Measurements from ENCODE around the gene CHSY3.

Gene CHSY3

DNA sequence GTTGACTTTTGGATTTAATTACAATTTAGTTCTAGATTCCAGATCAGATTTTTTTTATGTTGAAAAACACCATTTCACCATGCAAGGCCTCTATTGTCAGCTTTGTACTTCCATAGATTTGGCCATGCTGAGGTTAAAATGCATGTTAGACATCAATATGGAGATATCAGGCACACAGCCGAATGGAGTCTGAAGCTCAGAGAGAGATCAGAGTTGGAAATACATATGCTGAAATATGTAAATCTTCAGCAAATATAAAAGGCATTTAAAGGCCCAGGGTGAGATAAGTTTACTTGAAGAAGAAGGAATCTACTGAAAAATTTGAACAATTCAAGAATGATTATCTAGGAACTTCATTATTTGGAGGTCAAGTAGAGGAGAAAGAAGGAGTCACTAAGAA, 139.6 kb downstream of the CHSY3 start:
- Histone ChIP-seq H3K27me3 (ENCODE audit: control insufficient read depth in 3 of 3, insufficient read depth in 3 of 3, low read depth in 1 of 3, low read length in 3 of 3) (no peaks in the 10 kb centered on the region), H3K27ac (replicated peaks; ENCODE audit: low read length) (no peak overlapping the region), H2BK12ac (ENCODE audit: low read length) (no peak overlapping the region), H3K14ac (ENCODE audit: low read length) (no peak overlapping the region), H3K4me3 (ENCODE audit: low read length in 2 of 2) (no peak overlapping the region), H2BK15ac (ENCODE audit: low read length) (no peak overlapping the region), H4K91ac (ENCODE audit: low read depth, low read length, poor library complexity) (no peak overlapping the region), H2BK120ac (ENCODE audit: low read depth, low read length) (no peak overlapping the region), H3K9me3 (replicated peaks in 1 of 2; ENCODE audit: control insufficient read depth in 2 of 2, insufficient read depth in 1 of 2, low read depth in 1 of 2, low read length in 2 of 2) (no peaks in the 10 kb centered on the region), H2BK5ac (ENCODE audit: low read length) (no peak overlapping the region), H3K4me2 (ENCODE audit: insufficient read depth, low read length, poor library complexity, severe bottlenecking) (no peak overlapping the region), H2AFZ (ENCODE audit: low read length) (no peak overlapping the region), H2AK5ac (ENCODE audit: low read depth, low read length) (no peak overlapping the region), H3K18ac (ENCODE audit: low read length) (no peak overlapping the region), H3K9ac (ENCODE audit: low read depth, low read length, poor library complexity) (no peak overlapping the region), H3K23ac (ENCODE audit: low read depth, low read length, poor library complexity) (no peak overlapping the region), H4K8ac (ENCODE audit: low read depth, low read length) (no peak overlapping the region), H3K36me3 (replicated peaks in 1 of 2; ENCODE audit: control insufficient read depth in 2 of 2, insufficient read depth in 2 of 2, low read length in 2 of 2) (no peaks in the 10 kb centered on the region), H3K79me1 (ENCODE audit: low read depth, low read length) (no peaks in the 10 kb centered on the region), H3K4me1 (ENCODE audit: control insufficient read depth in 2 of 2, insufficient read depth in 1 of 2, low read depth in 1 of 2, low read length in 2 of 2) (no peaks in the 10 kb centered on the region), H3K4ac (ENCODE audit: low read length) (no peak overlapping the region)
- no CpG with 5 or more reads among the region's 1 CpG for WGBS, 2 donors (ENCODE audit: extremely low coverage in 2 of 2, insufficient read length in 2 of 2, insufficient replicate concordance in 1 of 2)
- DNase-seq (ENCODE audit: low spot score) = no peak

GRCh38 chr5:130045334-130045733, 141.1 kb downstream of the CHSY3 start:
- H3K9me3 ChIP-seq (replicated peaks in 1 of 2; ENCODE audit: control insufficient read depth in 2 of 2, insufficient read depth in 1 of 2, low read depth in 1 of 2, low read length in 2 of 2) = no peaks in the 10 kb centered on the region
- H4K91ac ChIP-seq (ENCODE audit: low read depth, low read length, poor library complexity) = no peak overlapping the region
- no peak overlapping the region for H3K4ac ChIP-seq (ENCODE audit: low read length)
- no peak overlapping the region for H2BK120ac ChIP-seq (ENCODE audit: low read depth, low read length)
- no peak overlapping the region for H3K9ac ChIP-seq (ENCODE audit: low read depth, low read length, poor library complexity)
- no CpG with 5 or more reads among the region's 3 CpGs for WGBS, 2 donors (ENCODE audit: extremely low coverage in 2 of 2, insufficient read length in 2 of 2, insufficient replicate concordance in 1 of 2)
- H3K79me1 ChIP-seq (ENCODE audit: low read depth, low read length) = no peaks in the 10 kb centered on the region
- H3K23ac ChIP-seq (ENCODE audit: low read depth, low read length, poor library complexity) = no peak overlapping the region
- no peak overlapping the region for H3K18ac ChIP-seq (ENCODE audit: low read length)
- no peaks in the 10 kb centered on the region for H3K36me3 ChIP-seq (replicated peaks in 1 of 2; ENCODE audit: control insufficient read depth in 2 of 2, insufficient read depth in 2 of 2, low read length in 2 of 2)
- H3K4me1 ChIP-seq (ENCODE audit: control insufficient read depth in 2 of 2, insufficient read depth in 1 of 2, low read depth in 1 of 2, low read length in 2 of 2) = no peaks in the 10 kb centered on the region
- H4K8ac ChIP-seq (ENCODE audit: low read depth, low read length) = no peak overlapping the region
- H2AK5ac ChIP-seq (ENCODE audit: low read depth, low read length) = no peak overlapping the region
- H2AFZ ChIP-seq (ENCODE audit: low read length) = no peak overlapping the region
- H3K27ac ChIP-seq (replicated peaks; ENCODE audit: low read length) = no peak overlapping the region
- no peak overlapping the region for H3K4me3 ChIP-seq (ENCODE audit: low read length in 2 of 2)
- H2BK5ac ChIP-seq (ENCODE audit: low read length) = no peak overlapping the region
- no peak overlapping the region for H3K4me2 ChIP-seq (ENCODE audit: insufficient read depth, low read length, poor library complexity, severe bottlenecking)
- DNase-seq (ENCODE audit: low spot score) = no peak
- H2BK12ac ChIP-seq (ENCODE audit: low read length) = no peak overlapping the region
- H2BK15ac ChIP-seq (ENCODE audit: low read length) = no peak overlapping the region
- H3K14ac ChIP-seq (ENCODE audit: low read length) = no peak overlapping the region
- H3K27me3 ChIP-seq (ENCODE audit: control insufficient read depth in 3 of 3, insufficient read depth in 3 of 3, low read depth in 1 of 3, low read length in 3 of 3) = no peaks in the 10 kb centered on the region

GRCh38 chr5:130050585-130050984, 146.3 kb downstream of the CHSY3 start:
- Histone ChIP-seq H3K27me3 (ENCODE audit: control insufficient read depth in 3 of 3, insufficient read depth in 3 of 3, low read depth in 1 of 3, low read length in 3 of 3) (no peaks in the 10 kb centered on the region), H3K27ac (replicated peaks; ENCODE audit: low read length) (no peak overlapping the region), H3K14ac (ENCODE audit: low read length) (no peak overlapping the region), H2BK15ac (ENCODE audit: low read length) (no peak overlapping the region), H2AK5ac (ENCODE audit: low read depth, low read length) (no peak overlapping the region), H3K79me1 (ENCODE audit: low read depth, low read length) (no peaks in the 10 kb centered on the region), H2BK120ac (ENCODE audit: low read depth, low read length) (no peak overlapping the region), H2BK12ac (ENCODE audit: low read length) (no peak overlapping the region), H3K9ac (ENCODE audit: low read depth, low read length, poor library complexity) (no peak overlapping the region), H3K4me2 (ENCODE audit: insufficient read depth, low read length, poor library complexity, severe bottlenecking) (no peak overlapping the region), H4K8ac (ENCODE audit: low read depth, low read length) (no peak overlapping the region), H3K23ac (ENCODE audit: low read depth, low read length, poor library complexity) (no peak overlapping the region), H3K4me3 (ENCODE audit: low read length in 2 of 2) (no peak overlapping the region), H3K4me1 (ENCODE audit: control insufficient read depth in 2 of 2, insufficient read depth in 1 of 2, low read depth in 1 of 2, low read length in 2 of 2) (no peaks in the 10 kb centered on the region), H4K91ac (ENCODE audit: low read depth, low read length, poor library complexity) (no peak overlapping the region), H2BK5ac (ENCODE audit: low read length) (no peak overlapping the region), H3K18ac (ENCODE audit: low read length) (no peak overlapping the region), H2AFZ (ENCODE audit: low read length) (no peak overlapping the region), H3K36me3 (replicated peaks in 1 of 2; ENCODE audit: control insufficient read depth in 2 of 2, insufficient read depth in 2 of 2, low read length in 2 of 2) (no peaks in the 10 kb centered on the region), H3K4ac (ENCODE audit: low read length) (no peak overlapping the region), H3K9me3 (replicated peaks in 1 of 2; ENCODE audit: control insufficient read depth in 2 of 2, insufficient read depth in 1 of 2, low read depth in 1 of 2, low read length in 2 of 2) (no peaks in the 10 kb centered on the region)
- WGBS, 2 donors (ENCODE audit: extremely low coverage in 2 of 2, insufficient read length in 2 of 2, insufficient replicate concordance in 1 of 2) = no CpG with 5 or more reads among the region's 3 CpGs
- DNase-seq (ENCODE audit: low spot score) = no peak

DNA sequence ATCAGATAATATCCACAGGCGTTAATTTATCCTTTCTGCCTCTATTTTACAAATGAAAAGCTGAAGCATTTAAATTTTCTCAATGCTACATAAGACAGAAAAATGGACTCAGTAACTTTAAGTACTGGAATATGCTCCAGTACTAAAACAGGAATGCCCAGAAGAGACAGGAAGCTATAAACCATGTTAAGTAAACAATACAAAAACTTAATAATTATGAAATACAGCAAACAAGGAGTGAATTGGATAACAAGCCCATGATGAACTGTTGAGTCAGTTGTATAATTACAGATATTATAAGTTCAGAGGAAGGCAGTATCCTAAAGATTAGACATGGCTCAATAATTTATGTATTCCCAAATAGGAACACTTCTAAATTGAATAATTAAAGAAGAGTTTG, 148.5 kb downstream of the CHSY3 start:
- no peaks in the 10 kb centered on the region for H3K36me3 ChIP-seq (replicated peaks in 1 of 2; ENCODE audit: control insufficient read depth in 2 of 2, insufficient read depth in 2 of 2, low read length in 2 of 2)
- no peak overlapping the region for H3K4me2 ChIP-seq (ENCODE audit: insufficient read depth, low read length, poor library complexity, severe bottlenecking)
- WGBS, 2 donors (ENCODE audit: extremely low coverage in 2 of 2, insufficient read length in 2 of 2, insufficient replicate concordance in 1 of 2) = no CpG with 5 or more reads among the region's 1 CpG
- DNase-seq (ENCODE audit: low spot score) = no peak
- no peak overlapping the region for H3K27ac ChIP-seq (replicated peaks; ENCODE audit: low read length)
- no peak overlapping the region for H3K23ac ChIP-seq (ENCODE audit: low read depth, low read length, poor library complexity)
- H3K4ac ChIP-seq (ENCODE audit: low read length) = no peak overlapping the region
- H4K8ac ChIP-seq (ENCODE audit: low read depth, low read length) = no peak overlapping the region
- H3K4me1 ChIP-seq (ENCODE audit: control insufficient read depth in 2 of 2, insufficient read depth in 1 of 2, low read depth in 1 of 2, low read length in 2 of 2) = no peaks in the 10 kb centered on the region
- no peak overlapping the region for H2BK15ac ChIP-seq (ENCODE audit: low read length)
- H2BK120ac ChIP-seq (ENCODE audit: low read depth, low read length) = no peak overlapping the region
- H4K91ac ChIP-seq (ENCODE audit: low read depth, low read length, poor library complexity) = no peak overlapping the region
- H3K79me1 ChIP-seq (ENCODE audit: low read depth, low read length) = no peaks in the 10 kb centered on the region
- H2AK5ac ChIP-seq (ENCODE audit: low read depth, low read length) = no peak overlapping the region
- H3K18ac ChIP-seq (ENCODE audit: low read length) = no peak overlapping the region
- no peak overlapping the region for H2BK12ac ChIP-seq (ENCODE audit: low read length)
- H2BK5ac ChIP-seq (ENCODE audit: low read length) = no peak overlapping the region
- H3K27me3 ChIP-seq (ENCODE audit: control insufficient read depth in 3 of 3, insufficient read depth in 3 of 3, low read depth in 1 of 3, low read length in 3 of 3) = no peaks in the 10 kb centered on the region
- H3K9me3 ChIP-seq (replicated peaks in 1 of 2; ENCODE audit: control insufficient read depth in 2 of 2, insufficient read depth in 1 of 2, low read depth in 1 of 2, low read length in 2 of 2) = no peaks in the 10 kb centered on the region
- no peak overlapping the region for H2AFZ ChIP-seq (ENCODE audit: low read length)
- no peak overlapping the region for H3K9ac ChIP-seq (ENCODE audit: low read depth, low read length, poor library complexity)
- H3K14ac ChIP-seq (ENCODE audit: low read length) = no peak overlapping the region
- H3K4me3 ChIP-seq (ENCODE audit: low read length in 2 of 2) = no peak overlapping the region

Measured in neuronal stem cell (in vitro differentiated cells).